Chondrocyte (in vitro differentiated cells): ENCODE results near the gene ATG2B. TPM values are rescaled to one million over a fixed set of nuclear protein-coding genes. Genes with fewer than 3 reads are reported as not detected.

ENCODE experiments used
- DNase-seq: peaks from one replicate; pipeline ENCODE4 v3.0.0; 2021; ENCODE audit warnings: mixed read lengths, low spot score
- H3K27ac Mint-ChIP-seq: one replicate; pipeline ENCODE4 v1.8.0; 2021; ENCODE audit warnings: mild to moderate bottlenecking, moderate library complexity, mixed read lengths; ENCODE audit not compliant: unreplicated experiment
- H3K27me3 Mint-ChIP-seq: 2 replicates; pipeline ENCODE4 v1.8.0; 2021; ENCODE audit warnings: low read depth, mixed read lengths
- H3K36me3 Mint-ChIP-seq: 2 replicates; pipeline ENCODE4 v1.8.0; 2021; ENCODE audit warnings: low read depth, mixed read lengths
- H3K4me1 Mint-ChIP-seq: 2 replicates; pipeline ENCODE4 v1.8.0; 2021; ENCODE audit warnings: low read depth, mild to moderate bottlenecking, mixed read lengths
- H3K4me3 Mint-ChIP-seq: one replicate; pipeline ENCODE4 v1.8.0; 2021; ENCODE audit warnings: mild to moderate bottlenecking, moderate library complexity, mixed read lengths; ENCODE audit not compliant: unreplicated experiment
- H3K9me3 Mint-ChIP-seq: 2 replicates; pipeline ENCODE4 v1.8.0; 2021; ENCODE audit warnings: low read depth, mixed read lengths
- total RNA-seq: library from RNA; stranded (reverse); gene quantifications from 3 replicates; pipeline ENCODE4 v1.2.1, GENCODE V29; 2021
- TF ChIP-seq, protein P1 (sequence below): fragments of 200-600 bp; sonication (generic); IDR thresholded peaks from 2 replicates; pipeline ENCODE4 v1.5.0; 2021; ENCODE audit warnings: antibody characterized with exemption, mild to moderate bottlenecking, moderate library complexity

ATG2B gene
- total RNA-seq, 1 donor from 2014 or later: 17.0 TPM

- DNase-seq: no peak
- TF ChIP-seq, protein P1, sequence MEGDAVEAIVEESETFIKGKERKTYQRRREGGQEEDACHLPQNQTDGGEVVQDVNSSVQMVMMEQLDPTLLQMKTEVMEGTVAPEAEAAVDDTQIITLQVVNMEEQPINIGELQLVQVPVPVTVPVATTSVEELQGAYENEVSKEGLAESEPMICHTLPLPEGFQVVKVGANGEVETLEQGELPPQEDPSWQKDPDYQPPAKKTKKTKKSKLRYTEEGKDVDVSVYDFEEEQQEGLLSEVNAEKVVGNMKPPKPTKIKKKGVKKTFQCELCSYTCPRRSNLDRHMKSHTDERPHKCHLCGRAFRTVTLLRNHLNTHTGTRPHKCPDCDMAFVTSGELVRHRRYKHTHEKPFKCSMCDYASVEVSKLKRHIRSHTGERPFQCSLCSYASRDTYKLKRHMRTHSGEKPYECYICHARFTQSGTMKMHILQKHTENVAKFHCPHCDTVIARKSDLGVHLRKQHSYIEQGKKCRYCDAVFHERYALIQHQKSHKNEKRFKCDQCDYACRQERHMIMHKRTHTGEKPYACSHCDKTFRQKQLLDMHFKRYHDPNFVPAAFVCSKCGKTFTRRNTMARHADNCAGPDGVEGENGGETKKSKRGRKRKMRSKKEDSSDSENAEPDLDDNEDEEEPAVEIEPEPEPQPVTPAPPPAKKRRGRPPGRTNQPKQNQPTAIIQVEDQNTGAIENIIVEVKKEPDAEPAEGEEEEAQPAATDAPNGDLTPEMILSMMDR: no peak
- Mint-ChIP-seq H3K4me1 (peaks cover 23% of the 10 kb centered on the region), H3K27me3 (no peaks in the 10 kb centered on the region), H3K4me3 (no peak overlapping the region), H3K9me3 (peaks cover 7% of the 10 kb centered on the region), H3K36me3 (no peaks in the 10 kb centered on the region), H3K27ac (no peak overlapping the region)
These were observed 92.3 kb downstream of the ATG2B start for GRCh38 chr14:96270565-96271420.

GRCh38 chr14:96269359-96269710 lies 93.8 kb downstream of the ATG2B start:
- H3K36me3 Mint-ChIP-seq: no peaks in the 10 kb centered on the region
- H3K27ac Mint-ChIP-seq: no peak overlapping the region
- no peak for DNase-seq
- H3K27me3 Mint-ChIP-seq: no peaks in the 10 kb centered on the region
- H3K9me3 Mint-ChIP-seq: peaks cover 7% of the 10 kb centered on the region
- TF ChIP-seq, protein P1: no peak
- no peak overlapping the region for H3K4me3 Mint-ChIP-seq
- H3K4me1 Mint-ChIP-seq: peaks cover 17% of the 10 kb centered on the region

- Mint-ChIP-seq H3K27ac (peak overlapping the region; percentile 27), H3K9me3 (peaks cover 7% of the 10 kb centered on the region)
- no peak for DNase-seq
These were observed 94.4 kb downstream of the ATG2B start for GRCh38 chr14:96268431-96269358.

GRCh38 chr14:96267916-96268315 lies 95.2 kb downstream of the ATG2B start:
- TF ChIP-seq, protein P1: no peak
- no peak for DNase-seq
- H3K27me3 Mint-ChIP-seq: no peaks in the 10 kb centered on the region
- no peak overlapping the region for H3K27ac Mint-ChIP-seq
- no peak overlapping the region for H3K4me3 Mint-ChIP-seq
- H3K4me1 Mint-ChIP-seq: peaks cover 17% of the 10 kb centered on the region
- peaks cover 7% of the 10 kb centered on the region for H3K9me3 Mint-ChIP-seq
- H3K36me3 Mint-ChIP-seq: no peaks in the 10 kb centered on the region

More at GRCh38 chr14:96268431-96269358, 94.4 kb downstream of the ATG2B start:
- TF ChIP-seq, protein P1: no peak
- Mint-ChIP-seq H3K4me1 (peaks cover 17% of the 10 kb centered on the region), H3K27me3 (no peaks in the 10 kb centered on the region), H3K36me3 (no peaks in the 10 kb centered on the region), H3K4me3 (no peak overlapping the region)

- Mint-ChIP-seq H3K27me3 (no peaks in the 10 kb centered on the region), H3K4me1 (peaks cover 17% of the 10 kb centered on the region), H3K4me3 (no peak overlapping the region), H3K9me3 (peaks cover 4% of the 10 kb centered on the region), H3K27ac (no peak overlapping the region), H3K36me3 (no peaks in the 10 kb centered on the region)
- TF ChIP-seq, protein P1: no peak
- DNase-seq: no peak
These were observed 95.8 kb downstream of the ATG2B start for GRCh38 chr14:96267336-96267735.
